AG04449 (cell line): ENCODE results near the gene ADGRG1.

ENCODE experiments used
- CTCF ChIA-PET: fragments of 350-600 bp; formaldehyde crosslinking; extraction: SDS; loops from one replicate; lab custom pipeline; 2021; ENCODE audit warnings: antibody characterized with exemption; lab: Yijun Ruan, JAX
- POLR2A ChIA-PET: fragments of 400-600, 350-600 bp; formaldehyde crosslinking; extraction: SDS; loops from one replicate; lab custom pipeline; 2020; ENCODE audit warnings: antibody characterized with exemption, inconsistent platforms; lab: Yijun Ruan, JAX
- DNase-seq: peaks from one replicate; pipeline ENCODE4 v3.0.0-alpha.2; 2010; ENCODE audit warnings: low read depth, low spot score
- H3K4me3 ChIP-seq: 2 replicates; pipeline ENCODE4 v1.5.1; 2011; ENCODE audit warnings: low read depth, mild to moderate bottlenecking, control low read depth, low read length
- TF ChIP-seq, protein P1 (sequence below): IDR thresholded peaks from one replicate; pipeline ENCODE4 v1.5.1; 2011; ENCODE audit warnings: mild to moderate bottlenecking, moderate library complexity, low read length, control low read depth, inconsistent platforms; ENCODE audit not compliant: insufficient read depth; ENCODE audit errors: missing control alignments

Gene ADGRG1

DNA sequence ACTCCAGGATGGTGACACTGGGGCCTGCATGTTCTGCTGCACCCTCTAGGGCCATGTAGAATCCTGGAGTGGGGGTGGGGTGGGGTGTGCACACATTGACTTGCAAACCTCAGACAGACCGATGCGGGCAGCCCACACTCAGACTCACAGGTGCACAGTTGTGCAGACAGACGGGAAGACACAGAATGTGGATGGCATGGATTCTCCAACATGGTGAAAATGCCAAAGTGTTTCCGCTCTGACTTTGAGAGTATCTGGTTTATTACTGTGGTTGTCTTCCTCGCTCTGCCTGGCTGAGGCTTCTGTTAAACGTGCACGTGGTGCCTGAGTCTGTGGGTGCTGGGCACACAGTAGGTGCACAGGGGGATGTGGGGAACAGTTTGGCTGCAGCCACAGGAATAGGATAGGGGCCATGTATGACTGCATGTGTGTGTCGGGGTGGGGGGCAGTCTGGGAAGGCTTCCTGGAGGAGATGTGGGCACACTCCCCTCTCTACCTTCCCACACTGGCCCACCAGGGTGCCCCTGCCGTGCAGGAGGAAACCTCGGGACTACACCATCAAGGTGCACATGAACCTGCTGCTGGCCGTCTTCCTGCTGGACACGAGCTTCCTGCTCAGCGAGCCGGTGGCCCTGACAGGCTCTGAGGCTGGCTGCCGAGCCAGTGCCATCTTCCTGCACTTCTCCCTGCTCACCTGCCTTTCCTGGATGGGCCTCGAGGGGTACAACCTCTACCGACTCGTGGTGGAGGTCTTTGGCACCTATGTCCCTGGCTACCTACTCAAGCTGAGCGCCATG lies 30.6 kb downstream of the ADGRG1 start:
- no peak for DNase-seq
- no peak overlapping the region for H3K4me3 ChIP-seq
- POLR2A ChIA-PET: no interaction called here
- CTCF ChIA-PET: interaction anchor here (4.2 kb wide), 1 partner anchor 11 kb away, joined by 19 read pairs; no protein-coding TSS in a partner anchor
- TF ChIP-seq, protein P1, sequence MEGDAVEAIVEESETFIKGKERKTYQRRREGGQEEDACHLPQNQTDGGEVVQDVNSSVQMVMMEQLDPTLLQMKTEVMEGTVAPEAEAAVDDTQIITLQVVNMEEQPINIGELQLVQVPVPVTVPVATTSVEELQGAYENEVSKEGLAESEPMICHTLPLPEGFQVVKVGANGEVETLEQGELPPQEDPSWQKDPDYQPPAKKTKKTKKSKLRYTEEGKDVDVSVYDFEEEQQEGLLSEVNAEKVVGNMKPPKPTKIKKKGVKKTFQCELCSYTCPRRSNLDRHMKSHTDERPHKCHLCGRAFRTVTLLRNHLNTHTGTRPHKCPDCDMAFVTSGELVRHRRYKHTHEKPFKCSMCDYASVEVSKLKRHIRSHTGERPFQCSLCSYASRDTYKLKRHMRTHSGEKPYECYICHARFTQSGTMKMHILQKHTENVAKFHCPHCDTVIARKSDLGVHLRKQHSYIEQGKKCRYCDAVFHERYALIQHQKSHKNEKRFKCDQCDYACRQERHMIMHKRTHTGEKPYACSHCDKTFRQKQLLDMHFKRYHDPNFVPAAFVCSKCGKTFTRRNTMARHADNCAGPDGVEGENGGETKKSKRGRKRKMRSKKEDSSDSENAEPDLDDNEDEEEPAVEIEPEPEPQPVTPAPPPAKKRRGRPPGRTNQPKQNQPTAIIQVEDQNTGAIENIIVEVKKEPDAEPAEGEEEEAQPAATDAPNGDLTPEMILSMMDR: no peak

DNA sequence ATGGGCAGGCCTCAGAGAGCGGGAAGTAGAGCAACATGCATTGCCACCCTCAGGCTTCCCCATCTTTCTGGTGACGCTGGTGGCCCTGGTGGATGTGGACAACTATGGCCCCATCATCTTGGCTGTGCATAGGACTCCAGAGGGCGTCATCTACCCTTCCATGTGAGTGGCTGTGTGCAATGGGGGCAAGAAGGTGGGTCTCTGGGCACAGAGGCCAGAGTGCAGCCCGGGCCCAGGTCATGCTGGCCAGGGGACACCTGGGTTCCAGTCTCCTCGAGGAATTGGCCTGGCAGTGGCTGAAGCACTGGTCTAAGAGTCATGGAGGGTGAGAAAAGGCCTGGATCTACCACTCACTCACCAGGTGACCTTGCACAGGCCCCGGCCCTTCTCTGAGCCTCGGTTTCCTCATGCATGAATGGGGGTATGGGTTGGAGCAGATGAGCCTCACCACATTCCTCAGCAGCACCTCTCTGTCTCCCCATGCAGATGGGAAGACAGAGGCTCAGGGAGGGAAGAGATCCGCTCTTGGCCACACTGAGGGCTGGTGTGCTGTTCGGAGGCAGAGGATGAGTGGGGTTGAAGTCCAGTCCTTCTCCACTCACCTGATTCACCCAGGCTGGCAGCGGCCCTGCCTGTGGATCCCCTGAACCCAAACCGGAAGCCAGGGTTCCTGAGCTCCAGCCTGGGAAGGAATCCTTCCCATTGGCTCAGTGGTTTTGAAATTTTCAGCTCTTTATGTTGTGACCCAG lies 32.5 kb downstream of the ADGRG1 start:
- TF ChIP-seq, protein P1: no peak
- CTCF ChIA-PET: interaction anchor here (2.5 kb wide), 1 partner anchor 13 kb away, joined by 14 read pairs; no protein-coding TSS in a partner anchor
- H3K4me3 ChIP-seq: no peak overlapping the region
- POLR2A ChIA-PET: no interaction called here
- no peak for DNase-seq

DNA sequence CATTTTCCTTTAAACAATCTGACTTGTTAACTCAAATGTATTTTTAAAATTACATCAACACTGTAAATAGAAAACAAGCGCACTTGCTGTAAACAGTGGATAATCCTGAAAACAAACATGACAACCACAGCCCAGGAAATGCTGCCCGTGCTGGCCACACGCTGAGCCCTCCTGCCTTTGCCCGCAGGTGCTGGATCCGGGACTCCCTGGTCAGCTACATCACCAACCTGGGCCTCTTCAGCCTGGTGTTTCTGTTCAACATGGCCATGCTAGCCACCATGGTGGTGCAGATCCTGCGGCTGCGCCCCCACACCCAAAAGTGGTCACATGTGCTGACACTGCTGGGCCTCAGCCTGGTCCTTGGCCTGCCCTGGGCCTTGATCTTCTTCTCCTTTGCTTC lies 33.1 kb downstream of the ADGRG1 start:
- ChIA-PET POLR2A (no interaction called here), CTCF (interaction anchor here (0.9 to 2.5 kb wide), 2 partner anchors 13 to 85 kb away, joined by 3 to 14 read pairs; no protein-coding TSS in a partner anchor)
- DNase-seq: no peak
- TF ChIP-seq, protein P1: no peak
- no peak overlapping the region for H3K4me3 ChIP-seq

DNA sequence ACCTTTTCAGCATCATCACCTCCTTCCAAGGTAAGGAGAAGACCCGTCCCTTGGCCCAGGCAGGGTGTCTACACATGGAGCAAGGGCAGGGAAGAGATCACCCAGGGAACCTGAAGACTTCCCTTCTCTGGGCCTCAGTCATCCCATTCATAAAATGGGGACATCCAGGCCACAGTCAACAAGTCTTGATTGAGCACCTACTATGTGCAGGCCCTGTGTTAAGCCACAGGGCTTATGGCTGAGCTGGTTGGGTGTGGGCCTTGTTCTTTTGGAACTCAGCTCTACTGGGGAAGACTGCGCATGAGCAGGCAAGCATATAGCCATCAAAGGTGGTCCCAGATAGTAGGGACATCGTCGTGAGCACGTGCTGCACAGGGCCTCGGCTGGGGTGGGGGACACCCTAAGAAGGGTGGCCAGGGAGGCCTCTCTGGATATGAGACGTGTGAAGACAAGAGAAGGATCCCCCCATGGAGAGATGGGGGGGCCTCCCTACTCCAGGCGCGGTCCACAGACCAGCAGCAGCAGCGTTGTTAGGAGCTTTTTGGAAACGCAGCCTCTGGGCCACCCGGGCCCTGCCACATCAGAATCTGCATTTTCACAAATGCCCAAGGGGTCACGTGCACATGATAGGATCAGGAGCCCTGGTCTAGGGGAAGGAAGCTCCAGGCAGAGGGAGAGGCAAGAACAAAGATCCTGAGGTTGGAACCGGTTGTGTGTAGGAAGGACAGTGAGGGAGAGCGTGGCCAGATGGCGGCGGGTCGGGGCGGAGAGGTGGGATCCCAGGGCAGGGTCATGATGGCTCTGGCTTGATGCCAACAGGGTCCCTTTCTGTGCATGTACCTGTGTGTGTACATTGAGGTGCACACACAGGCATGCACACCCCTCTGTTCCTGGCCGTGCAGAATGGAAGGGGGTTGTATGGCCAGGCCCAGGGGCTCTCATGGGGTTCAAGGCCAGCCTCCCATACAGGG lies 33.8 kb downstream of the ADGRG1 start:
- DNase-seq: no peak
- ChIA-PET POLR2A (no interaction called here), CTCF (interaction anchor here (0.8 to 2.5 kb wide), 4 partner anchors 10 to 86 kb away, joined by 3 to 14 read pairs (median 3); no protein-coding TSS in a partner anchor)
- H3K4me3 ChIP-seq: no peak overlapping the region
- TF ChIP-seq, protein P1: no peak

DNA sequence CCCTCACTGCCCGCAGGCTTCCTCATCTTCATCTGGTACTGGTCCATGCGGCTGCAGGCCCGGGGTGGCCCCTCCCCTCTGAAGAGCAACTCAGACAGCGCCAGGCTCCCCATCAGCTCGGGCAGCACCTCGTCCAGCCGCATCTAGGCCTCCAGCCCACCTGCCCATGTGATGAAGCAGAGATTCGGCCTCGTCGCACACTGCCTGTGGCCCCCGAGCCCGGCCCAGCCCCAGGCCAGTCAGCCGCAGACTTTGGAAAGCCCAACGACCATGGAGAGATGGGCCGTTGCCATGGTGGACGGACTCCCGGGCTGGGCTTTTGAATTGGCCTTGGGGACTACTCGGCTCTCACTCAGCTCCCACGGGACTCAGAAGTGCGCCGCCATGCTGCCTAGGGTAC lies 35.0 kb downstream of the ADGRG1 start:
- H3K4me3 ChIP-seq: no peak overlapping the region
- ChIA-PET POLR2A (no interaction called here), CTCF (interaction anchor here (0.8 to 2.4 kb wide), 3 partner anchors 9 to 73 kb away, joined by 3 to 14 read pairs (median 6); no protein-coding TSS in a partner anchor)
- TF ChIP-seq, protein P1: no peak
- no peak for DNase-seq
